Measurements from ENCODE around the gene STAT5A. TPM values are rescaled to one million over a fixed set of nuclear protein-coding genes. Genes with fewer than 3 reads are reported as not detected.

Gene STAT5A
- total and polyA plus RNA-seq, 9 of the 15 experiments (the other 6 are each of a cell fraction or from before 2014, with no cell fraction given), result 79.9 to 415 (median 196) TPM

DNA sequence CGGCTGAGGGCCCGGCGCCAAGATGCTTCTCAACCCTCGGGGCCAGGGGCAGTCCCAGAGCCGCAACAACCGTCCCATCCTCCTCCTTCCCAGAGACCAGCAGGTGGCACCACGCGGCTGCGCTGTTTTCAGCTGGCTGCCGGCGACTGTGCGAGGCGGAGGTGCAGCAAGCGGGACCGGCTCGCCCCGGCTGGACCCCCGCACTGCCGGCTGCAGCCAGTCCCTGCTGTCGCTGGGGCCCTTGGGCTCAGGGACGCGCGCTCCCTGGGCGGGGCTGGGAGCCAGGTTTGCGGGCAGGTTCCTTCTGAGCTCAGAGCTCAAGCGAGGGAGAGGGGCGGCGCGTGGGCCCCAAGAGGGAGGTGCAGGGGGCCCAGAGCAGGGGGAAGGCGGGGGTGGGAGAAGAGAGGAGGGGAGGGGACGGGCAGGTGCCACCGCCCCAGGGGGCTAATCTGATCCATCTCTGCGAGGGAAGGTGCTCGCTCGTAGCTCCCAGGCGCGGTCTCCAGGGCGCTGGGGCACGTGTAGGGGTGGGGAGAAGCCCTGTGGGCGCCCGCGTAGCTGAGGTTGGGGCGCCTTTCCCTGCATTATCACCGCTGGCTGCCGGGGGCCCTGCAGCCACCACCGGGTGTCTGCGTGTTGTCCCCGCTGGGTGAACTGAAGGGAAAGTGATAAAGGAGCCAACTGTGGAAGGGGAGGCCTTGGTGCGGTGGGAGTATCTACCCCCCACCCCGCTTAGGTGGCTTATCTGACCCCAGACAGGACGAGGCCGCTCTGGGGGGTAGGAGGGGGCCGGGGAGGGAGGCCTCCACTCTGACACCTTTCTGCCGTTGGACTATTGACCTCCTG is 24.2 kb downstream of the STAT5A start (continued):
- TF ChIP-seq CAMTA2 (CRISPR knock-in tag; conservative IDR thresholded peaks at IDR 0.05), result peak; percentile 84; the same call in 1 of the 2 replicates
- TF ChIP-seq, protein P1, sequence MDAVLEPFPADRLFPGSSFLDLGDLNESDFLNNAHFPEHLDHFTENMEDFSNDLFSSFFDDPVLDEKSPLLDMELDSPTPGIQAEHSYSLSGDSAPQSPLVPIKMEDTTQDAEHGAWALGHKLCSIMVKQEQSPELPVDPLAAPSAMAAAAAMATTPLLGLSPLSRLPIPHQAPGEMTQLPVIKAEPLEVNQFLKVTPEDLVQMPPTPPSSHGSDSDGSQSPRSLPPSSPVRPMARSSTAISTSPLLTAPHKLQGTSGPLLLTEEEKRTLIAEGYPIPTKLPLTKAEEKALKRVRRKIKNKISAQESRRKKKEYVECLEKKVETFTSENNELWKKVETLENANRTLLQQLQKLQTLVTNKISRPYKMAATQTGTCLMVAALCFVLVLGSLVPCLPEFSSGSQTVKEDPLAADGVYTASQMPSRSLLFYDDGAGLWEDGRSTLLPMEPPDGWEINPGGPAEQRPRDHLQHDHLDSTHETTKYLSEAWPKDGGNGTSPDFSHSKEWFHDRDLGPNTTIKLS (IDR thresholded peaks at IDR 0.05; ENCODE audit: borderline replicate concordance, low read depth), result no peak; the same call in 1 of the 2 replicates
- no peak for TF ChIP-seq PHB (CRISPR knock-in tag; IDR thresholded peaks at IDR 0.05)
- no peak for TF ChIP-seq ZBTB8A (IDR thresholded peaks at IDR 0.05; ENCODE audit: partially characterized antibody)
- no peak for TF ChIP-seq ZNF717 (CRISPR knock-in tag; IDR thresholded peaks at IDR 0.05)
- TF ChIP-seq ETS2 (tag; IDR thresholded peaks at IDR 0.05; ENCODE audit: borderline replicate concordance, poor library complexity, severe bottlenecking), result no peak
- TF ChIP-seq EZH2 (IDR thresholded peaks at IDR 0.05; ENCODE audit: borderline replicate concordance, low read depth, low read length), result no peak
- no peak for TF ChIP-seq GABPB2 (CRISPR knock-in tag; conservative IDR thresholded peaks at IDR 0.05)
- TF ChIP-seq, protein P2, sequence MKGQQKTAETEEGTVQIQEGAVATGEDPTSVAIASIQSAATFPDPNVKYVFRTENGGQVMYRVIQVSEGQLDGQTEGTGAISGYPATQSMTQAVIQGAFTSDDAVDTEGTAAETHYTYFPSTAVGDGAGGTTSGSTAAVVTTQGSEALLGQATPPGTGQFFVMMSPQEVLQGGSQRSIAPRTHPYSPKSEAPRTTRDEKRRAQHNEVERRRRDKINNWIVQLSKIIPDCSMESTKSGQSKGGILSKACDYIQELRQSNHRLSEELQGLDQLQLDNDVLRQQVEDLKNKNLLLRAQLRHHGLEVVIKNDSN (CRISPR knock-in tag; IDR thresholded peaks at IDR 0.05), result peak; percentile 83
- TF ChIP-seq, protein P3, sequence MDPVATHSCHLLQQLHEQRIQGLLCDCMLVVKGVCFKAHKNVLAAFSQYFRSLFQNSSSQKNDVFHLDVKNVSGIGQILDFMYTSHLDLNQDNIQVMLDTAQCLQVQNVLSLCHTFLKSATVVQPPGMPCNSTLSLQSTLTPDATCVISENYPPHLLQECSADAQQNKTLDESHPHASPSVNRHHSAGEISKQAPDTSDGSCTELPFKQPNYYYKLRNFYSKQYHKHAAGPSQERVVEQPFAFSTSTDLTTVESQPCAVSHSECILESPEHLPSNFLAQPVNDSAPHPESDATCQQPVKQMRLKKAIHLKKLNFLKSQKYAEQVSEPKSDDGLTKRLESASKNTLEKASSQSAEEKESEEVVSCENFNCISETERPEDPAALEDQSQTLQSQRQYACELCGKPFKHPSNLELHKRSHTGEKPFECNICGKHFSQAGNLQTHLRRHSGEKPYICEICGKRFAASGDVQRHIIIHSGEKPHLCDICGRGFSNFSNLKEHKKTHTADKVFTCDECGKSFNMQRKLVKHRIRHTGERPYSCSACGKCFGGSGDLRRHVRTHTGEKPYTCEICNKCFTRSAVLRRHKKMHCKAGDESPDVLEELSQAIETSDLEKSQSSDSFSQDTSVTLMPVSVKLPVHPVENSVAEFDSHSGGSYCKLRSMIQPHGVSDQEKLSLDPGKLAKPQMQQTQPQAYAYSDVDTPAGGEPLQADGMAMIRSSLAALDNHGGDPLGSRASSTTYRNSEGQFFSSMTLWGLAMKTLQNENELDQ (CRISPR knock-in tag; IDR thresholded peaks at IDR 0.05; ENCODE audit: borderline replicate concordance), result no peak
- TF ChIP-seq HDAC6 (IDR thresholded peaks at IDR 0.05; ENCODE audit: low read depth, low read length), result no peak
- TF ChIP-seq HDAC1 (IDR thresholded peaks at IDR 0.05), result peak in 1 of 2 experiments; percentile 88; a peak in 2 of 4 replicates
- TF ChIP-seq TAF9B (IDR thresholded peaks at IDR 0.05; ENCODE audit: partially characterized antibody), result peak; percentile 75
- no peak; the same call in 1 of the 2 replicates for TF ChIP-seq ZC3H11A (IDR thresholded peaks at IDR 0.05; ENCODE audit: low read depth, low read length)
- no peak for TF ChIP-seq MCM5 (IDR thresholded peaks at IDR 0.05; ENCODE audit: low read depth)
- TF ChIP-seq ZNF644 (tag; IDR thresholded peaks at IDR 0.05; ENCODE audit: low read depth), result no peak; the same call in 1 of the 2 replicates
- TF ChIP-seq, protein P4, sequence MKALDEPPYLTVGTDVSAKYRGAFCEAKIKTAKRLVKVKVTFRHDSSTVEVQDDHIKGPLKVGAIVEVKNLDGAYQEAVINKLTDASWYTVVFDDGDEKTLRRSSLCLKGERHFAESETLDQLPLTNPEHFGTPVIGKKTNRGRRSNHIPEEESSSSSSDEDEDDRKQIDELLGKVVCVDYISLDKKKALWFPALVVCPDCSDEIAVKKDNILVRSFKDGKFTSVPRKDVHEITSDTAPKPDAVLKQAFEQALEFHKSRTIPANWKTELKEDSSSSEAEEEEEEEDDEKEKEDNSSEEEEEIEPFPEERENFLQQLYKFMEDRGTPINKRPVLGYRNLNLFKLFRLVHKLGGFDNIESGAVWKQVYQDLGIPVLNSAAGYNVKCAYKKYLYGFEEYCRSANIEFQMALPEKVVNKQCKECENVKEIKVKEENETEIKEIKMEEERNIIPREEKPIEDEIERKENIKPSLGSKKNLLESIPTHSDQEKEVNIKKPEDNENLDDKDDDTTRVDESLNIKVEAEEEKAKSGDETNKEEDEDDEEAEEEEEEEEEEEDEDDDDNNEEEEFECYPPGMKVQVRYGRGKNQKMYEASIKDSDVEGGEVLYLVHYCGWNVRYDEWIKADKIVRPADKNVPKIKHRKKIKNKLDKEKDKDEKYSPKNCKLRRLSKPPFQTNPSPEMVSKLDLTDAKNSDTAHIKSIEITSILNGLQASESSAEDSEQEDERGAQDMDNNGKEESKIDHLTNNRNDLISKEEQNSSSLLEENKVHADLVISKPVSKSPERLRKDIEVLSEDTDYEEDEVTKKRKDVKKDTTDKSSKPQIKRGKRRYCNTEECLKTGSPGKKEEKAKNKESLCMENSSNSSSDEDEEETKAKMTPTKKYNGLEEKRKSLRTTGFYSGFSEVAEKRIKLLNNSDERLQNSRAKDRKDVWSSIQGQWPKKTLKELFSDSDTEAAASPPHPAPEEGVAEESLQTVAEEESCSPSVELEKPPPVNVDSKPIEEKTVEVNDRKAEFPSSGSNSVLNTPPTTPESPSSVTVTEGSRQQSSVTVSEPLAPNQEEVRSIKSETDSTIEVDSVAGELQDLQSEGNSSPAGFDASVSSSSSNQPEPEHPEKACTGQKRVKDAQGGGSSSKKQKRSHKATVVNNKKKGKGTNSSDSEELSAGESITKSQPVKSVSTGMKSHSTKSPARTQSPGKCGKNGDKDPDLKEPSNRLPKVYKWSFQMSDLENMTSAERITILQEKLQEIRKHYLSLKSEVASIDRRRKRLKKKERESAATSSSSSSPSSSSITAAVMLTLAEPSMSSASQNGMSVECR (CRISPR knock-in tag; IDR thresholded peaks at IDR 0.05), result peak; percentile 39; the same call in 1 of the 2 replicates

All from K562 (cell line).